GM19452 (cell line): Measurements from ENCODE around the gene CHST8.
"Not testable (repeated sequence)": the region's sequence is repeated elsewhere in the genome, so short reads cannot be mapped to it uniquely, and the experiment has no call there.

ENCODE experiments used
- ATAC-seq: cut with Tn5 transposase; IDR thresholded peaks from one replicate; pipeline ENCODE4 v1.9.1; 2021; ENCODE audit not compliant: unreplicated experiment

CHST8 gene

DNA sequence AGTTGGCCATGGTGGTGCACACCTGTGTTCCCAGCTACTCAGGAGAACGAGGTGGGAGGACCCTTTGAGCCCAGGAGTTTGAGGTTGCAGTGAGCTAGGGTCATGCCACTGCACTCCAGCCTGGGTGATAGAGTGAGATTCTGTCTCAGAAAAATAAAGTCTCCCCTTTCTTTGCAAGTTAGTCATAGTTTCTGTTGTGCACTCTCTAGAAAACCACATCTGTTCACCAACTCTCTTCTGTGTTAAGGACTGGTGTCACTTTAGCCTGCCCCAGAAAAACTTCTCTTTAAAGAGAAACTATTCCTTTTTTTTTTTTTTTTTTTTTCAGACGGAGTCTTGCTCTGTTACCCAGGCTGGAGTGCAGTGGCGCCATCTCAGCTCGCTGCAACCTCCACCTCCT lies 4.9 kb upstream of the CHST8 start:
- ATAC-seq: no peak

DNA sequence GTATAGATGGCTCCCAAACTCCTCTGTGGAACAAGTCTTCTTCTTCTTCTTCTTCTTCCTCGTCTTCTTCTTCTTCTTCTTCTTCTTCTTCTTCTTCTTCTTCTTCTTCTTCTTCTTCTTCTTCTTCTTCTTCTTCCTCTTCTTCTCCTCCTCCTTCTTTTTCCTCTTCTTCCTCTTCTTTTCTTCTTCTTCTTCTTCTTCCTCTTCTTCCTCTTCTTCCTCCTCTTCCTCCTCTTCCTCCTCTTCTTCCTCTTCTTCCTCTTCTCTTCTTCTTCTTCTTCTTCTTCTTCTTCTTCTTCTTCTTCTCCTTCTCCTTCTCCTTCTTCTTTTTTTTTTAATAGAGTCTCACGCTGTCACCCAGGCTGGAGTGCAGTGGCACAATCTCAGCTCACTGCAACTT lies 3.4 kb upstream of the CHST8 start:
- not testable (repeated sequence) for ATAC-seq

DNA sequence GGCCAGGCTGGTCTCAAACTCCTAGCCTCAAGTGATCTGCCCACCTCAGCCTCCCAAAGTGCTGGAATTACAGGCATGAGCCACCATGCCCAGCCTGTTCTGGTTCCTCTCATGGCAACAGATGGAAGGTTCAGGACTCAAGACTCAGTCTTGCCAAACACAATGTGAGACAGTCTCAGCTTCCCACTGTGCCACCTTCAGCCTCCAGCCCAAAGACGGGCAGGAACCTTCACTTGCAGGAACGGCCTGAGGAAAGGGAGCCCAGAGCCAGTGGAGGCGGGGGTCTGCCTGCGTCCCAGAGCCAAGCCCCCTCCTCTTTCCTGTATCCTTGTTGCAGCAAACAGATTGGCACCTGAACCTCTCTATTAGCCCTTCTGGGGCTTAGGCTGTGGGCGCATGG lies 2.9 kb upstream of the CHST8 start:
- ATAC-seq: no peak

DNA sequence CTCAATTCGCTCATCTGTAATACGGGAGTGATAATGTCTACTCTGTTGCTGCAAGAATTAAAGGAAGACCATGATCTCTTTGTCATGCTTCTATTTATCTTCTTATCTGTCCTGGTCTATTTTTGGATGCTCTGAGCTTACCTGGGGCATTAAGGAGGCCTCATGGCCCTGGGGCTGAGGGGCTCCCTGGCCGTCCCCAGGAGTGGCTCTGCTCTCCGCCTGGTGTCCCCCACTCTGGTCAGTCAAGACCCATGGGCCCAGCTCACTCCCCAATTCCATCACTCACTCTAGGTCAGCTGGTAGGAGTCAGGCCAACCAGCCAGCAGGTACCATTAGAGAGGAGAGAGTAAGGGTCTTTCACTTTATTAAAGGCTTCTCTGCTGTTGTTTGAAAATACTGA lies 1.1 kb upstream of the CHST8 start:
- no peak for ATAC-seq

DNA sequence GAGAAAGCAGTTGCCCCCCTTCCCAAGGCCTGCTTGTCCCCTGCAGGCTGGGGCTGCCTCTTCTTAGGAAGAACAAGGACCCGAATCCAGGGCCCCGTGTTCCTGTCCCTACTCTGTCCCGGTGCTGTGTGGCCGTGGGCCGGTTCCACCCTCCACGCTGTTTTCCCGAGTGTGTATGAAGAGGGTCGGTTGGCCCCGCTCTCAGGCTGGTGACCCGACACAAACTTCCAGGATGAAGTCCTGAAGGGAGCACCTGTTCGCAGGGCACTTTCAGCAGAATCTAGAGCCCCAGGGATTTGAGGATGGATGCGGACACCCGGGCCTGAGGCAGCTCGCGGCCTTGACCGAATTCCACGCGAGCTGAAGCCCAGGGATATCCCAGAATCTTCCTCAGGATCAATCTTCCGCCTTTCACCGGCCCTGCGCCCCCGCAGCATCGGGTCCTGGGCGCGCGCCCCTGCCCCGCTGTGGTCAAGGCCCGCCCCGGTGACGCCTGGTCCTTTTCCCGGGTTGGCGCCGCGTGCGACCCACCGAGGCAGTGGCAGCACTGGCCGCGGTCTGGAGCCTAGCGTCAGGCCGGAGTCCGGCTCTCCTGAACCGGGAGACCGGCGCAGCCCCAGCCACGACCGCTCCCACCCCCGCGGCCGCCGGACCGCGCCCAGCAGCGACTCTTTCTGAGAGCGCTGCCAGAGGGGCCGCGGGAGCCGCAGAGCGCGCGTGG lies 528 bp upstream of the CHST8 start:
- no peak for ATAC-seq

DNA sequence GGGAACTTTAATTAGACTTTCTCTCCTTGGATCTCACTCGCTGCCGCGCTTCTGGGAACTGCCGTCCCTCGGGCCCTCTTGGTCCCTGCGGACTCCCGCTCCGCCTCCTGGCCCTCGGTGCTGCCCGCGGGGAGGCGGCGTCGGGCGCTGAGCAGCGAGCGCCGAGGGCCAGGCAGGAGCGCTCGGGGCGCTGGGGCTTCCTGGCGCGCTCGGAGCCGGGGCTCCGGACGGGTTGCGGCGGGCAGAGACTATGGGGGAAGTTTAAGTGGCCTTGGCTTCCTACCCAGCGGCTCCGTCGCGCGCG lies 704 bp downstream of the CHST8 start:
- ATAC-seq: no peak

DNA sequence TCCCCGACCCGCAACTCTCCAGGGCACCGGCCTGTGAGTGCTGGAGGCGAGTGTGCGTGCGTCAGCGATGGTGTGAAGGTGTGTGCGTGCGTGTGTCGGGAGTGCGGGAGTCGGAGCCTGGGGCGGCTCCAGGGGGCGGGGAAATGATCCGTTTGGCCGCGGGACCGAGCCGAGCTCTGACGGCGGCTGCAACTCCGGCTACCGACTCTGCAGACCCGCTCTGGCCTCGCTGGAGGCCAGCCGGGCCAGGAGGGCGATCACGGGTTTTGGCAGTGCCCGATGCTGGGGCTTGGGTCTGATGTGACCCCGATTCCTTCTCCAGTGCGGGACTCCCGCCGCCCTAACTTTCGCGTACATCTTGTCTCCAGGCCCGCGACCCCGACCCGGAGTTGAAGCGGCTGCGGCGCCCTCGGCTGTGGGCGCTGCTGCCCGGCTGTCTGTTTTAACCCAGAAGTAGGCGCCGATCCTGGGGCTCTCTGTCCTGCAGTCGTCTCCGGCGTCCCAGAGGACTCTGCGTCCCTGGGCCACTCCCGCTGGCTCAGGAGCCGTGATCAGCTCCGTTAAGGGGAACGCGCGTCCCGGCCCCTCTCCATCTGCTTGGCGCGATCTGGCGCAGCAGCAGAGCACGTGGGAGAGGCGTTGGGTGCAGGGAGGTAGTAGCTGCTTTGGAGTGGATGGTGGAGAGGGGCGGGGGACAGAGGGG lies 1.2 kb downstream of the CHST8 start:
- ATAC-seq: no peak

DNA sequence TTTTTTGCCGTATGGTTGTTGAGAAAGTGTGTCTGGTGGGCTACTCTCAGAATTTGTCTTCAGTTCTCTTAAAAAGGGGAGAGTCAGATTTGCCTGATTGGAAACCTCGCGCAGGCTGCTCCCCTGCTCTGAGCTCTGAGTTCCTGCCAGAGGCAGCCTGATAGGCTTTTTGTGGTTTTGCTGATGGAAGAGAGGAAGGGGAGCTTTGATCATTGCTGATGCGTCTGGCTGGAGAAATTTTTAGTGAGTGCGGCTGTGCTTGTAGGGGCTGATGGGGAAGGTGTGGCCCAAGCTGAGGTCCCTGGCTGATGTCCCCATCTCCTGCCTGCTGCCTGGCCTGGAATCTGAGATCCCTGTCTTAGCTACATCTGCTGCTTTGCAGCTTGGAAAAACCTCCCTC lies 2.8 kb downstream of the CHST8 start:
- ATAC-seq: no peak

DNA sequence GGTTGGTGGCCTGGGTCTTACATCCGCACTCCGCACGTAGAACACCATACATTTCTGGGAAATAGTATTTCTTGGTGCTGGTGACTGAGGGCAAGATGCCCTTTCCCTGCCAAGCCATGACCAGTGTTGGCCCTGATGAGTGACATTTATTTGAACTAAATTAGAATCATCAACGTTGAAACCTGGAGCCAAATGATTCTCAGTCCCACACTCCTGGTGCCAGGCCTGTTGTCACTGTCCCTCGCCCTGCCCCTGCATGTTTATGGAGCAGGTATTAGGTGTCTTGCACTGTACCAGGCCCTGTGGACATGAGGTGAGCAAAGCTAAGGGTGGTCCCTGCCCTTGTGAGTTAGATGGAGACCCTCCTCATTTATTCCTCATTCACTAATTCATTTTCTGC lies 5.8 kb downstream of the CHST8 start:
- ATAC-seq: no peak

DNA sequence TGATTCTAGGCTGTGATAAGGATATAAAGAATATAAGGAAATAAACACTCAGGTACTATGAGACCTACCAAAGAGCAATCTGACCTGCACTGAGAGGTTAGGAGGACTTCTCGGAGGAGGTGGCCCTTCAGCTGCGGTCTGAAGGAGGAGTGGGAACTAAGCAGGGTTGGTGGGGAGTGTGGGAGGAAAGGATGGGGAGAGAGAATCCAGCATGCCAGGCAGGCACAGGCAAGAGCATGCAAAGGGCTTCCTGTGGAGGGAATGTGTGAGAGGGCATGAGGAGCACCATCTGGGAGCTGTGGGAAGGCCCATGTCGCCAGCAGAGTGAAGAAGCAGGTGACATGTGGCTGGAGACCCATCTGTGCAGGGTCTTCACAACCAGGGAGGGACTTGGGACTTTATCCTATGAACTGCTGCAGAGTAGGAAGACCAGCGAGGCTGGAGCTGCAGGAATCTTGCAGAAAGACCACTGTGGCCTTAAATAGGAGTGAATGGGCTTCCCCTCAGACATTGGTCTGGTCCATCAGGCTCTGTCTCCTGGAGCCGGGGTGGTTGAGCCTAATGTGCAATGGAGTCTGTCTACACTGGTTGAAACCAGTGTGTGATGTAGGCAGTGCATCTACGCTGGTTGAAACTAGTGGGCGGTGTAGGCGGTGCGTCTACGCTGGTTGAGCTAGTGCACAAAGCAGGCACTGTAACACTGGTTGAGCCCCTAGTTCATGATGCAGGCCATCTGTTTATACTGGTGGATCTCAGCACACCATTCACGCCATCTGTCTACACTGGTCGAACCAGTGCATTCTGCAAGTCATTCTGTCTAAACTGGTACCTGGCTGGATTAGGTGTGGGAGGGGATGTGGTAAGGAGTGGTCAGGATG lies 6.4 kb downstream of the CHST8 start:
- ATAC-seq: no peak

DNA sequence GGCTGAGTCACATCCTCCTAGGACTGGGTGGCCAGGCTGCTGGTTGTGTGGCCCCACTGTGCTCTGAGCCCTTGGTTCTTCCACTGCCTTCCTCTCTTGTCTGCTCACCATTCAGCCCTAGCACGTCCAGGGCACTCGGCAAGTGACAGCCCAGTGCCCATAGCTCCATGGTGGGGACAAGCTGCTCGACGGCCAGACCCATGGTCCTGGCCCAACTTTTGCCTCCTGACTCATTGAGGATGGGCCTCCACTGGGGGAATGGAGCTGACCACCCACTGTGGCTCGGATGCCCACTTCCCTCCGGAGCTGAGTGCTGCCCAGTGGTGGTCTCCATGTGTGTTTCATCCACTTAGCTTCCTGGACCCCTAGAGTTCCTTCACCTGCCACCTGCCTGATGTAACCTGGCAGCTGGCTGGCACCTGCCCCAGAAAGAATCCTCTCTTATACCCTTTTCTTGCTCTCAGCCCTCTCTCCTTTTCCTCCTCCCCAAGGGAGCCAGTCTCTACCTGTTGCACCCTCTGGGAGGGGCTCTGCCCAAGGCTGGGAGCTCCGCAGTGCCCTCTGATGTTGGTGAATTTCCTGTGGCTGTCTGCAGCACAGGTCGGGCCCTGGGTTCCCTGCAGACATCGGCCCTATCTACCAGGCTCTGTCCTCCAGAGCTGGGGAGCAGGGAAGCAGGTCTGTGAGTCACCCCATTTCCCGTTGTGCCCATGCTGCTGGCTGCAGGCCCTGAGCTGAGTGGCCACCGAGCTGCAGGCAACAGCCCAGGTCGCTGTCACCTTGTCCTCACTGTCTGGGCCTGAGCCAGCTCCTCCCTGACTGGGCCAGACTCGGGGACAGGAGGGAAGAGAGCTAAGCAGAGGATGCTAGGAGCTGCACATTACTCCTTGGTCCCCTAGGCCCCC lies 7.4 kb downstream of the CHST8 start:
- ATAC-seq: no peak

DNA sequence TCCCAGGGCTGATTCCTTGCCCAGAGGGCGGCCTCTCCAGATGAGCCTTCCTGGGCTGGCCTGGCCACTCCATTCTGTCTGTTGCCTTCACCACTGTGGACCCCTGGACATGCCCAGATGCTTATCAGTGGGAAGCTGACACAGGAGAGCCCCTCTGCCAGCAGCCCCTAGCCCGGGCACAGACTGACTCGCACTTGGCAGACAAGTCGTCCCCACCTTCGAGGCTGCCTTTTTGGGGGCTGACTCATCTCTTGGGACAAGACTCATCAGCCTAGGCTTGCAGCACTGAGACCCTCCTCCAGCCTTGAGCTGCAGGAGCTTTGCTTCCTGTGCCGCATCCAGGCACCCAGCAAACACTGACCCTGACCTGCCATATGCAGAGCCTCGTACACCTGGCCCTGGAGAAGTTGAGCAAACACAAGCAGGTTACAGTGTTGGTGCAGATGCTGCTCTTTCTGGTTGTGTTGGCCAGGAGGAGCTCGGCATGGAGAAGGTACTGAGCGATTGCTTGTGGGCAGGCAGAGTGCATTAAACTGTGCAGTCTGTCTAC lies 8.1 kb downstream of the CHST8 start:
- no peak for ATAC-seq

DNA sequence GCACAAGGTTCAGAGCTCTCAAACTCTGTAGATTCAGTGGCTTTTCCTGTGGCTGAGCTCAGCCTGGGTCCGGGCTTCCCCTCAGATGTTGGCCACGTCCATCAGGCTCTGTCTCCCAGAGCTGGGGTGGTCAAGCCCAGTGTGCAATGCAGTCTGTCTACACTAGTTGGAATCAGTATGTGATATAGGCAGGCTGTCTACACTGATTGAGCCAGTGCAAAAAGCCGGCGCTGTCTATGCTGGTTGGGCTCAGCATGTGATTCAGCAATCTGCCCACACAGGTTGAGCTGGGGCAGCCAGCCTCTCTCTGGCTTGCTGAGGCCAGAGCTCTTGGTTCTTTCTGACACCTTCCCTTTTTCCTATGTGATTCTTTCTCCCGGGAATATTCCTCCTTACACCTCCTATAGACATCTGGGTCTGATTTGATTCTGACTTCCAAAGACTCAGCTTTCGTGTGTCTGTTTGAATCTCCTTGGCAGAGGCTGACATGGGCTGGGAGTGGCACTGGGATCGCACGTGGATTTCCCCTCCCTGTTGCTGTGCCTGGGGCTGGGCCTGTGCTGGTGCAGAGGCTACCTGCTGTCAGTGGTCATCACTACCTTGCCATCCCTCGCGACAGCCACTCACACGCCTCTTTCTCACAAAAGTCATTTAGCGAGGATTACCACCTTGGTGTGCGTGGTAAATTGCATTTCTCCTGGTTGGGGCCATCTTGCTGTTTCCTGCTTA lies 9.3 kb downstream of the CHST8 start:
- no peak for ATAC-seq

DNA sequence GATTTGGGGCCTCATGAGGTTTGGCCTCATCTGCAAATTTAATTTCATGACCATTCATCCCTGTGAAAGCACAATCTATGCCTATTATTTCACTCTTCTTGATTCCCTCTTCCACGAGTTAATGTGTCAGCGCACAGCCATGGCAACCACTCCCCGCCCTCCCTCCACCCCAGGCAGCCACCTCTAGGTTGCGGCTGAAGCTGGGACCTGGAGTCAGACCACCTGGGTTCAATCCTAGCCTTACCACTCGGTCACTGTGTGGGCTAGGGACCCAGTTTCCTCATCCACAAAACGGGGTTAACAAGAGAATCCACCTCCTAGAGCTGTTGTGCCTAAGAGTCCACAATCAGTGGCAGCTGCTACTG lies 9.8 kb downstream of the CHST8 start:
- ATAC-seq: no peak

DNA sequence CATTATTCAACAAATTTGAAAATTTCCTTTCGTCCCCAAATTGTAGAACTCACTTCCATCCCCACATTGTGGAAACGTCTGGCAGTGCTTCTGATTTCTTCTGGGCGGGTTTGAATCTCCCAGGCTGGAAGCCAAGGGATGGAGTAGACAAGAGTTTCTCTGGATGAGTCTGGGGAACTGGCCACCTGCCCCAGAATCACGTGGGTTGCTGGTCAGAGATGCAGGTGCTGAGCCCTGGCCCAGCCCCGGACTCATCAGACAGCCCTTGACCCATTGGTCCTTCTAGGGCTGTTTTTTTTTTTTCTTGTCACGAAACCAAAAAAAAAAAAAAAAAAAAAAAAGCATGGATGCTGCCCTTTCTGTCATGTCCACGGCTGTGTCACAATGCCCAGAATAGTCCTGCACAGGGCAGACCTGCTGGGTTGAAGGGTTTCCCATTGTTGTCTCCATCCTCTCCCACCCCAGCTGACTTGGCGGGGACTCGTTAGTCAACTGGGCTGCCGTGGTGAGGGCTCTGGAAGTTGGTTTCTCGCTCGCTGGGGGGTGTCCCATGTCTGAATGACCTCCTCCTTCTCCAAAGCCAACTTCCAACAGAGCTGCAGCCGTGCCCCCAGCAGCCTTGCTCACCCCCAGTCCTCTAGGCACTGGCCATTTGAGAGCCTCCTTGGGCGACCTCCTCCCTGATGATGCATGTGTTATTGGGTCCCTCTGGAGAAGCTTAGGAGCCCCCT lies 12.8 kb downstream of the CHST8 start:
- ATAC-seq: no peak

DNA sequence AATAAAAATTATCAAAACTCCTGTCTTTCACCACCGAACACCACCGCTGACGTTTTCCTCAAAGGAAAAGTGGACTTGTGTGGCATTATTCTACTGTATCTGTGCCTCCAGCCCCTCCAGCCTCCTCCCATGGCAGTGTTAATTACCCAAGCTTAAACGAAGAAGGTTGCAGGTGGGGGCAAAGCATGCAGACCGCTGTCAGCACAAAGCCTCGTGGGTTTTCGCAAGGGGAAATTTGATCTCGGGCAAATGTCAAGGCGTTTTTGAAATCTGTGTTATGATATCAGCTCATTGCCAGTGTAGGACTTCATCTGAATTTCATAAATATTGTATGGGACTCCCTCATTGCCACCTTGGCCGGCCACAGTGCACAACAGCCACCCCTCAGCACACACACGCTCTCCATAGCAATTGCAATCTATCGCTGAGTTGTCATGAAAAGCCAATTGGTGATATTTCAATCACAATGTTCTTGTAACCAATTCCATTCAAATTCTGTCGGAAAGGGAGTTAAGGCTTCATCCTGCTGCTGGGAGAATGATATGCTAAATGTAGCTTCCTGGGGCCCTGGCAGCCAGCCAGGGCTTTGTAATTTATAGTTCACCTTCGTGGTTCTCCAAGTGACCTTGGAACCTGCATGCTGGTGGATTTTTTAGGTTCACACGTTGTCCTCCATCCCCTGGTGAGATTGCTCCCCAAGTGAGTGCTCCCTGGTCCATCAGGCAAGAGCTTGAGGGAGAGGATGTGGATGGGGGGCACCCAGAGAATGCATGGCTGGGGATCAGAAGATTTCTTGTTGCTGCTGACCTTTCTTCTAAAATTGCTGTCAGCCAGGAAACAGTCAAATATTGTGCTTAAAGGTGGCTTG lies 16.6 kb downstream of the CHST8 start:
- no peak for ATAC-seq

DNA sequence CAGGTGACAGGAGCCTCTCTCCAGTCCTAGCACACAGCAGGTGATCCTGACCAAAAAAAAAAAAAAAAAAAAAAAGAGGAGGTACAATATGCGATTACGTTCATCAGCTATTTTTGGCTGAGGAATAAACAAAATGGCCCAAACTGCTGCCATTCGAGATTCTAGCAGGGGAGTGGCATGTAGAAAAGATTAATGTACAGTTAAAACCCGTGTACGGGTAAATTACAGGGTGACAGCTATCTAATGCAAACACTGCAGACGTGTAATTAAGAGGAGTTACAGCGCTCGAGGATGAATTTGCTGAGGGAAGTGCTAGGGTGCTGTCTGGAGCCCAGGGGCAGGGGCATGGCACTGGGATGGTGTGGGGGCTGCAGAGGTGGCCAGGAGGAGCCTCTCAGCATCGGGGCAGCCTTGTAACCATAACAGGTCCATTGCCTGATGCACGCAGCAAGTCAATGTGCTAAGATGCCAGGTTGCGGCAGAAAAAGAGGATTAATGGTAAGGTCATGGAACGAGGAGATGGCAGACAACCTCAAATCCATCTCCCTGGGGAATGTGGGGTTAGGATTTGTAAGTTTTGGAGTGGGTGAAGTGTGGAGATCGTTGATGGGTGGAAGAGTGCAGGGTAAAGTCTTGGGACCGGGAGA lies 17.4 kb downstream of the CHST8 start:
- no peak for ATAC-seq

DNA sequence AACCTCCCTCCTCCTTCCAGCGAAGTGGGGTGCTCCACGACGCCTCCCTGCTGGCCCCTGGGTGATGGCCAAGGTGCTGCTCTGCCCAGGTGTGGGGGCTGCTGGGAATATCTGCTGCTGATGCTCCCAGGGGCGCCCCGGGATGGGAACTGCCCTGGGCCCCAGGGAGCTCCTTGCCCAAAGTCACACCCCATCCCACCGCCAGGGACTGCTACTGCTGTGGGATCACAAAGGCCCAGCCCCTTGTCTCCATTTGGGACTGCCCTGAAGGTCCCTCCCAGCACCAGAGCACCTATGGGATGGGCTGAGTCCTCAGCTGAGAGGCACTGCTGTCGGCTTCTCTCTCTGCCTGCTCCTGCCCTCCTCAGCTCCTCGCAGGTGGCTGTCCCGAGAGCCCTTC lies 19.0 kb downstream of the CHST8 start:
- ATAC-seq: no peak
